WTC11 (cell line): Measurements from ENCODE around the gene PIMREG. TPM values are rescaled to one million over a fixed set of nuclear protein-coding genes. Genes with fewer than 3 reads are reported as not detected.
"Not testable (repeated sequence)": the region's sequence is repeated elsewhere in the genome, so short reads cannot be mapped to it uniquely, and the experiment has no call there.

Experiments used
- ATAC-seq: fragments of 200-7000 bp; cut with Tn5 transposase; 2 replicates; pipeline ENCODE4 v1.10.0; 2021; ENCODE audit warnings: mild to moderate bottlenecking, moderate library complexity
- CTCF ChIA-PET: fragments of 300-600 bp; sonication (Branson Sonifier 250); formaldehyde crosslinking; loops from one replicate; lab custom pipeline; 2021; ENCODE audit warnings: antibody characterized with exemption; lab: Charles Lee
- POLR2A ChIA-PET: fragments of 350-600 bp; sonication (Branson Sonifier 250); formaldehyde crosslinking; loops from one replicate; lab custom pipeline; 2021; ENCODE audit warnings: antibody characterized with exemption; lab: Charles Lee
- DNase-seq: peaks from one replicate; pipeline ENCODE4 v3.0.0; 2021; ENCODE audit warnings: low spot score
- H3K27ac Mint-ChIP-seq: 2 replicates; pipeline ENCODE4 v1.8.0; 2021; ENCODE audit warnings: mixed read lengths
- H3K27me3 Mint-ChIP-seq: 2 replicates; pipeline ENCODE4 v1.8.0; 2021; ENCODE audit warnings: low read depth, mild to moderate bottlenecking, moderate library complexity, mixed read lengths
- H3K36me3 Mint-ChIP-seq: 2 replicates; pipeline ENCODE4 v1.8.0; 2021; ENCODE audit warnings: mixed read lengths
- H3K4me1 Mint-ChIP-seq: 2 replicates; pipeline ENCODE4 v1.8.0; 2022; ENCODE audit warnings: mixed read lengths
- H3K4me3 Mint-ChIP-seq: 2 replicates; pipeline ENCODE4 v1.8.0; 2021; ENCODE audit warnings: mild to moderate bottlenecking, moderate library complexity, mixed read lengths
- H3K9me3 Mint-ChIP-seq: 2 replicates; pipeline ENCODE4 v1.8.0; 2021; ENCODE audit warnings: mixed read lengths
- EMX1 ChIP-seq: fragments of 250-450 bp; sonication (Bioruptor Pico); IDR thresholded peaks from 2 replicates; pipeline ENCODE4 v1.8.0; 2021; ENCODE audit warnings: mild to moderate bottlenecking
- FOXP1 ChIP-seq: sonication (generic); formaldehyde crosslinking; IDR thresholded peaks from 2 replicates; pipeline ENCODE4 v1.8.0; 2022; ENCODE audit warnings: missing genetic modification reagents, mild to moderate bottlenecking, moderate library complexity, borderline replicate concordance
- IRF2 ChIP-seq: sonication (generic); formaldehyde crosslinking; IDR thresholded peaks from 2 replicates; pipeline ENCODE4 v1.8.0; 2022; ENCODE audit warnings: low read depth, missing genetic modification reagents, borderline replicate concordance
- MYBL2 ChIP-seq: sonication (generic); formaldehyde crosslinking; IDR thresholded peaks from 2 replicates; pipeline ENCODE4 v1.8.1; 2023; ENCODE audit warnings: mild to moderate bottlenecking, moderate library complexity, missing genetic modification reagents
- NFATC4 ChIP-seq: fragments of 250-450 bp; sonication (Bioruptor Pico); IDR thresholded peaks from 2 replicates; pipeline ENCODE4 v1.9.0; 2021; ENCODE audit warnings: mild to moderate bottlenecking
- NFYB ChIP-seq: sonication (generic); formaldehyde crosslinking; conservative IDR thresholded peaks from 2 replicates; pipeline ENCODE4 v1.8.0; 2022; ENCODE audit warnings: low read depth, missing genetic modification reagents
- SP1 ChIP-seq: sonication (generic); formaldehyde crosslinking; conservative IDR thresholded peaks from 2 replicates; pipeline ENCODE4 v1.8.1; 2022; ENCODE audit warnings: missing genetic modification reagents
- USF1 ChIP-seq: sonication (generic); formaldehyde crosslinking; IDR thresholded peaks from 2 replicates; pipeline ENCODE4 v1.8.0; 2022; ENCODE audit warnings: mild to moderate bottlenecking, missing genetic modification reagents
- ZMAT4 ChIP-seq: fragments of 250-450 bp; sonication (Bioruptor Pico); IDR thresholded peaks from 2 replicates; pipeline ENCODE4 v1.9.0; 2021; ENCODE audit warnings: mild to moderate bottlenecking
- ZNF263 ChIP-seq: sonication (generic); formaldehyde crosslinking; IDR thresholded peaks from 2 replicates; pipeline ENCODE4 v1.8.1; 2022; ENCODE audit warnings: low read depth, mild to moderate bottlenecking, moderate library complexity, missing genetic modification reagents
- ZNF416 ChIP-seq: fragments of 250-450 bp; sonication (Bioruptor Pico); IDR thresholded peaks from 2 replicates; pipeline ENCODE4 v1.9.0; 2021; ENCODE audit warnings: mild to moderate bottlenecking, inconsistent platforms
- ZNF423 ChIP-seq: fragments of 250-450 bp; sonication (Bioruptor Pico); IDR thresholded peaks from 2 replicates; pipeline ENCODE4 v2.1.2; 2022; ENCODE audit warnings: mild to moderate bottlenecking, moderate library complexity
- total RNA-seq: library from RNA; stranded (reverse); gene quantifications from 3 replicates; pipeline ENCODE4 v1.2.3, GENCODE V29; 2021
- TF ChIP-seq, protein P1 (sequence below): sonication (generic); formaldehyde crosslinking; IDR thresholded peaks from 2 replicates; pipeline ENCODE4 v1.8.0; 2023; ENCODE audit warnings: missing genetic modification reagents

PIMREG gene
- total RNA-seq, 1 experiment from 2014 or later, result 92.2 TPM

DNA sequence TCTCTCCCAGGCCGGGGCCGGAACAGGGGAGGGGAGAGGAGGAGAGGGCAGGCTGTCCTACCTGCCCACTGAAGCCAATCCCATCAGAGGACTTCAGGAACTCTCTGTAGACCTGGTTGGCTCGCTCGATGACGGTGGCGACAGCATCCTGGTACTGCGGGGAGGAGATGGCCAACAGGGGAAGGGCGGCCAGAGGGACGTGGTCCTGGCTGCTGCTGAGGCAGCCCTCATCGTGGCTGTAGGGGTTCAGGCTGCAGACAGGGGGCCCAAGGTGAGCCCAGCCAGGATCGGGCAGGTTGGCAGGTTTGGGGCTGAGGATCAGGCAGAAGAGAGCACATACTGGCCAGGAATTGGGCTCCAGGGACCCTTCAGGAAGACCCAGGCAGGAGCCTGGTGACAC is 34.2 kb downstream of the PIMREG start:
- no peak overlapping the region for H3K4me3 Mint-ChIP-seq
- ATAC-seq, result no peak
- TF ChIP-seq NFYB (CRISPR knock-in tag), result no peak
- TF ChIP-seq ZNF263 (CRISPR knock-in tag), result no peak
- TF ChIP-seq MYBL2 (CRISPR knock-in tag), result no peak
- H3K27me3 Mint-ChIP-seq, result no peaks in the 10 kb centered on the region
- no peaks in the 10 kb centered on the region for H3K9me3 Mint-ChIP-seq
- no peaks in the 10 kb centered on the region for H3K36me3 Mint-ChIP-seq
- H3K27ac Mint-ChIP-seq, result no peak overlapping the region
- DNase-seq, result no peak
- ChIA-PET POLR2A (no interaction called here), CTCF (no interaction called here)
- H3K4me1 Mint-ChIP-seq, result peaks cover 11% of the 10 kb centered on the region

DNA sequence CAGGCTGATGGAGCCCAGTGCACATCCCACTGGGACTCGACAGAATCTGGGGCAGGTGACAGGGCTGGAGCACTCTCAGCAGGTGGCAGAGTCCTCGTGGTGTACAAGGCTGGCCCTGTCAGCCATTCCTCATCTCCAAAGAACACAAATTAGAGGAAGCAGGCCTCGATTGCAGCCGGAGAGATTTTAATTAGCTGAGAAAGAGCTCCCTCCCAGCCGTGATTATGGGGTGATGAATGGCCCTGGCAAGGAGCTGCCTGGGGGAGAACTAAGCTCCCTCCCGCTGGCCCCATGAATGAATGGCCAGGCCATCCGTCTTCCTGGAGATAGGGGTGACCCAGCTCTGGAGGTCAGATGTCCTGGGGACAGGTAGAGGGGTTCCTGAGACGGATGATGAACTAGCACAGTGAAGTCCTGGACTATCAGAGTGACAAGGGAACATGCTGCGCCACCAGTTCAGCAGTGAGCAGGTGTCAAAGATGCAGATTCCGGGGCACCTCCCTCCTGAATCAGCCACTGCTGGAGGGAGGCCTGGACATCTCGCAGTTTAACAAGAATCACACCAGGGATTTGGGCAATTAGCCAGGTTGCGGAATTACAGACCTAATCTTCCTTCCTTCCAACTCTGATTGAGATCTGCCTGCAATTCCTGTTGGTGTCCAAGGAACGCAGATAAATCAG is 35.5 kb downstream of the PIMREG start:
- Mint-ChIP-seq H3K4me1 (peaks cover 11% of the 10 kb centered on the region), H3K9me3 (no peaks in the 10 kb centered on the region)
- TF ChIP-seq ZNF423 (CRISPR knock-in tag) (no peak), ZMAT4 (CRISPR knock-in tag) (no peak), IRF2 (CRISPR knock-in tag) (no peak), ZNF263 (CRISPR knock-in tag) (no peak), EMX1 (CRISPR knock-in tag) (no peak), NFATC4 (CRISPR knock-in tag) (no peak)
- TF ChIP-seq, protein P1, sequence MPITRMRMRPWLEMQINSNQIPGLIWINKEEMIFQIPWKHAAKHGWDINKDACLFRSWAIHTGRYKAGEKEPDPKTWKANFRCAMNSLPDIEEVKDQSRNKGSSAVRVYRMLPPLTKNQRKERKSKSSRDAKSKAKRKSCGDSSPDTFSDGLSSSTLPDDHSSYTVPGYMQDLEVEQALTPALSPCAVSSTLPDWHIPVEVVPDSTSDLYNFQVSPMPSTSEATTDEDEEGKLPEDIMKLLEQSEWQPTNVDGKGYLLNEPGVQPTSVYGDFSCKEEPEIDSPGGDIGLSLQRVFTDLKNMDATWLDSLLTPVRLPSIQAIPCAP (CRISPR knock-in tag), result no peak
- TF ChIP-seq, all 79 proteins: peak for 0
- ATAC-seq, result peak; percentile 12; the same call in 1 of the 2 replicates
- Mint-ChIP-seq H3K27me3 (no peaks in the 10 kb centered on the region), H3K36me3 (no peaks in the 10 kb centered on the region), H3K4me3 (no peak overlapping the region), H3K27ac (no peak overlapping the region)
- ChIA-PET CTCF (interaction anchor here (1.2 to 2.3 kb wide), 5 partner anchors 16 to 95 kb away, joined by 3 to 10 read pairs (median 5); no protein-coding TSS in a partner anchor), POLR2A (no interaction called here)
- no peak for DNase-seq

DNA sequence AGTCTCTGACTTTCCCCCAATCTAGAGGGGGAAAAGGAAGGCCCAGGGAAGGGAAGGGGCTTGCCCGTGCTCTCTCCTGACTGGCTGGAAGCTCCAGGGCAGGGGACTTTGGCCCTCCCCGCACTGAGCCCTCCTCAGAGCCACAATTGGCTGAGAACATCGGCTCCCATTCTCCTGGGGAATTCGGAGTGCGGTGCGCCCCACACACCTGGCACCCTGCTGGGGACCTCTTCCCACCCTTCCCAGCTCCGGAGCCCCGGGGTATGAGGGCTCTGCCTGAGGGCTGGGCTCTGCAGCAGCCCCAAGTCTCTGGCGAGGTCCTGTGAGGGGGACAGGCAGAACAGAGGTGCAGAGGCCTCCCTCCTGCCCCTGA is 36.0 kb downstream of the PIMREG start:
- peaks cover 11% of the 10 kb centered on the region for H3K4me1 Mint-ChIP-seq
- DNase-seq, result no peak
- POLR2A ChIA-PET, result no interaction called here

DNA sequence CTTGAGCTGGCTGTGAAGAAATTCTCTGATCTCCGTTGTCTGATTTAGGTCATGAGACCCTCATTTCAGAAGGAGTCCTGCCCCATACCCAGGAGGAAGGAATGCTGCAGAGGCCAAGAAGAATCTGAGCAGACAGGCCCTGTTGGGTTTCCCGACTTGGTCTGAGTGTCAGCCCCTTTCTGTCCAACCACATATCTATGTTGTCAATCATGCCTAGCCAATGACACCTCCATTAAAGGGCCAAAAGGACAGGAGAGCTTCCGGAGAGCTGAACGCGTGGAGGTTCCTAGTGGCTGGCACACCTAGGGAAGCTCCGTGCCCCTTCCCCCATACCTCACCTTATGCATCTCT is 37.8 kb downstream of the PIMREG start:
- Mint-ChIP-seq H3K9me3 (no peaks in the 10 kb centered on the region), H3K36me3 (no peaks in the 10 kb centered on the region), H3K4me3 (no peak overlapping the region), H3K27ac (no peak overlapping the region; the same call in 1 of the 2 replicates), H3K4me1 (peaks cover 27% of the 10 kb centered on the region), H3K27me3 (no peaks in the 10 kb centered on the region)
- DNase-seq (no peak), ATAC-seq (no peak)
- POLR2A ChIA-PET, result no interaction called here
- TF ChIP-seq ZMAT4 (CRISPR knock-in tag) (no peak), SP1 (CRISPR knock-in tag) (no peak), ZNF416 (CRISPR knock-in tag) (no peak)
- CTCF ChIA-PET, result interaction anchor here (0.8 to 2.4 kb wide), 2 partner anchors 9 to 13 kb away, joined by 5 to 7 read pairs; no protein-coding TSS in a partner anchor

More for the DNA sequence above, 36.0 kb downstream of the PIMREG start:
- H3K27me3 Mint-ChIP-seq, result no peaks in the 10 kb centered on the region
- peak; percentile 88 for ATAC-seq
- H3K4me3 Mint-ChIP-seq, result no peak overlapping the region
- TF ChIP-seq FOXP1 (CRISPR knock-in tag) (no peak), ZNF416 (CRISPR knock-in tag) (no peak), USF1 (CRISPR knock-in tag) (no peak)
- TF ChIP-seq, all 79 proteins: peak for 0
- H3K27ac Mint-ChIP-seq, result no peak overlapping the region
- H3K36me3 Mint-ChIP-seq, result no peaks in the 10 kb centered on the region
- no peaks in the 10 kb centered on the region for H3K9me3 Mint-ChIP-seq
- CTCF ChIA-PET, result interaction anchor here (1.2 to 2.3 kb wide), 5 partner anchors 15 to 95 kb away, joined by 3 to 10 read pairs (median 5); no protein-coding TSS in a partner anchor

GRCh38 chr17:6482796-6483195 is 38.5 kb downstream of the PIMREG start:
- H3K4me3 Mint-ChIP-seq, H3K27me3 Mint-ChIP-seq, H3K27ac Mint-ChIP-seq, H3K9me3 Mint-ChIP-seq, POLR2A ChIA-PET, DNase-seq, ATAC-seq, H3K36me3 Mint-ChIP-seq: not testable (repeated sequence)
- H3K4me1 Mint-ChIP-seq, result peaks cover 35% of the 10 kb centered on the region
- CTCF ChIA-PET, result interaction anchor here (0.8 to 2.4 kb wide), 2 partner anchors 10 to 12 kb away, joined by 5 to 7 read pairs; no protein-coding TSS in a partner anchor
